Subcutaneous adipose tissue (tissue), 4 donors: ENCODE results near the gene BPTF. TPM values are rescaled to one million over a fixed set of nuclear protein-coding genes. Genes with fewer than 3 reads are reported as not detected.

Experiments used
- CTCF ChIP-seq: fragments of 450-650 bp; IDR thresholded peaks from one replicate; pipeline ENCODE4 v1.5.1; 2016; ENCODE audit warnings: low read depth, mild to moderate bottlenecking, control low read depth, antibody characterized with exemption, moderate library complexity
- total RNA-seq, 4 donors: library from RNA; depleted of rRNA; stranded (reverse); fragments of >200 nt; gene quantifications; one replicate each; pipeline ENCODE4 v1.1.0, GENCODE V29; 2016

The BPTF gene
- total RNA-seq, 4 donors from 2014 or later, result 64.4 to 95.9 (median 77.5) TPM

- no peak for TF ChIP-seq CTCF
Observed at GRCh38 chr17:67801626-67802175, 23.6 kb upstream of the BPTF start.

GRCh38 chr17:67810464-67810863 lies 14.8 kb upstream of the BPTF start:
- TF ChIP-seq CTCF, result no peak

- TF ChIP-seq CTCF, result no peak
Observed at GRCh38 chr17:67813803-67814180, 11.5 kb upstream of the BPTF start.

GRCh38 chr17:67818110-67819002 lies 6.9 kb upstream of the BPTF start:
- no peak for TF ChIP-seq CTCF

GRCh38 chr17:67819722-67820121 lies 5.6 kb upstream of the BPTF start:
- TF ChIP-seq CTCF, result no peak

GRCh38 chr17:67821871-67822367 lies 3.4 kb upstream of the BPTF start:
- TF ChIP-seq CTCF, result no peak

GRCh38 chr17:67829331-67829730 lies 4.0 kb downstream of the BPTF start:
- no peak for TF ChIP-seq CTCF
